WTC11 (cell line): ENCODE data around the gene RPL27. TPM values are rescaled to one million over a fixed set of nuclear protein-coding genes. Genes with fewer than 3 reads are reported as not detected.
"Not testable (repeated sequence)": the region's sequence is repeated elsewhere in the genome, so short reads cannot be mapped to it uniquely, and the experiment has no call there.

ENCODE experiments used
- ATAC-seq: fragments of 200-7000 bp; cut with Tn5 transposase; 2 replicates; pipeline ENCODE4 v1.10.0; 2021; ENCODE audit warnings: mild to moderate bottlenecking, moderate library complexity
- CTCF ChIA-PET: fragments of 300-600 bp; sonication (Branson Sonifier 250); formaldehyde crosslinking; loops from one replicate; lab custom pipeline; 2021; ENCODE audit warnings: antibody characterized with exemption; lab: Charles Lee
- POLR2A ChIA-PET: fragments of 350-600 bp; sonication (Branson Sonifier 250); formaldehyde crosslinking; loops from one replicate; lab custom pipeline; 2021; ENCODE audit warnings: antibody characterized with exemption; lab: Charles Lee
- DNase-seq: peaks from one replicate; pipeline ENCODE4 v3.0.0; 2021; ENCODE audit warnings: low spot score
- H3K27ac Mint-ChIP-seq: 2 replicates; pipeline ENCODE4 v1.8.0; 2021; ENCODE audit warnings: mixed read lengths
- H3K27me3 Mint-ChIP-seq: 2 replicates; pipeline ENCODE4 v1.8.0; 2021; ENCODE audit warnings: low read depth, mild to moderate bottlenecking, moderate library complexity, mixed read lengths
- H3K36me3 Mint-ChIP-seq: 2 replicates; pipeline ENCODE4 v1.8.0; 2021; ENCODE audit warnings: mixed read lengths
- H3K4me1 Mint-ChIP-seq: 2 replicates; pipeline ENCODE4 v1.8.0; 2022; ENCODE audit warnings: mixed read lengths
- H3K4me3 Mint-ChIP-seq: 2 replicates; pipeline ENCODE4 v1.8.0; 2021; ENCODE audit warnings: mild to moderate bottlenecking, moderate library complexity, mixed read lengths
- H3K9me3 Mint-ChIP-seq: 2 replicates; pipeline ENCODE4 v1.8.0; 2021; ENCODE audit warnings: mixed read lengths
- ATF3 ChIP-seq: sonication (generic); formaldehyde crosslinking; conservative IDR thresholded peaks from 2 replicates; pipeline ENCODE4 v1.8.1; 2022; ENCODE audit warnings: mild to moderate bottlenecking, missing genetic modification reagents
- E2F1 ChIP-seq: sonication (generic); formaldehyde crosslinking; IDR thresholded peaks from 2 replicates; pipeline ENCODE4 v1.8.0; 2022; ENCODE audit warnings: mild to moderate bottlenecking, missing genetic modification reagents
- FOXK1 ChIP-seq: sonication (generic); formaldehyde crosslinking; IDR thresholded peaks from 2 replicates; pipeline ENCODE4 v1.8.0; 2022; ENCODE audit warnings: mild to moderate bottlenecking, moderate library complexity, missing genetic modification reagents
- FOXP1 ChIP-seq: sonication (generic); formaldehyde crosslinking; IDR thresholded peaks from 2 replicates; pipeline ENCODE4 v1.8.0; 2022; ENCODE audit warnings: missing genetic modification reagents, mild to moderate bottlenecking, moderate library complexity, borderline replicate concordance
- GABPB1 ChIP-seq: sonication (generic); formaldehyde crosslinking; IDR thresholded peaks from 2 replicates; pipeline ENCODE4 v1.8.1; 2023; ENCODE audit warnings: mild to moderate bottlenecking, missing genetic modification reagents
- IRF1 ChIP-seq: sonication (generic); formaldehyde crosslinking; IDR thresholded peaks from 2 replicates; pipeline ENCODE4 v1.8.0; 2023; ENCODE audit warnings: missing genetic modification reagents
- IRF2 ChIP-seq: sonication (generic); formaldehyde crosslinking; IDR thresholded peaks from 2 replicates; pipeline ENCODE4 v1.8.0; 2022; ENCODE audit warnings: low read depth, missing genetic modification reagents, borderline replicate concordance
- MXD4 ChIP-seq: fragments of 250-450 bp; sonication (Bioruptor Pico); IDR thresholded peaks from 2 replicates; pipeline ENCODE4 v1.8.0; 2021; ENCODE audit warnings: mild to moderate bottlenecking, moderate library complexity, borderline replicate concordance
- NFATC4 ChIP-seq: fragments of 250-450 bp; sonication (Bioruptor Pico); IDR thresholded peaks from 2 replicates; pipeline ENCODE4 v1.9.0; 2021; ENCODE audit warnings: mild to moderate bottlenecking
- PREB ChIP-seq: sonication (generic); formaldehyde crosslinking; IDR thresholded peaks from 2 replicates; pipeline ENCODE4 v1.8.1; 2022; ENCODE audit warnings: mild to moderate bottlenecking, missing genetic modification reagents, moderate library complexity, borderline replicate concordance
- TEAD4 ChIP-seq: sonication (generic); formaldehyde crosslinking; IDR thresholded peaks from 2 replicates; pipeline ENCODE4 v1.8.0; 2022; ENCODE audit warnings: mild to moderate bottlenecking, missing genetic modification reagents
- ZBTB43 ChIP-seq: sonication (generic); formaldehyde crosslinking; IDR thresholded peaks from 2 replicates; pipeline ENCODE4 v1.8.1; 2023; ENCODE audit warnings: mild to moderate bottlenecking, missing genetic modification reagents
- ZMAT4 ChIP-seq: fragments of 250-450 bp; sonication (Bioruptor Pico); IDR thresholded peaks from 2 replicates; pipeline ENCODE4 v1.9.0; 2021; ENCODE audit warnings: mild to moderate bottlenecking
- ZNF232 ChIP-seq: sonication (generic); formaldehyde crosslinking; IDR thresholded peaks from 2 replicates; pipeline ENCODE4 v1.8.0; 2022; ENCODE audit warnings: mild to moderate bottlenecking, missing genetic modification reagents
- ZNF512 ChIP-seq: sonication (generic); formaldehyde crosslinking; IDR thresholded peaks from 2 replicates; pipeline ENCODE4 v1.8.1; 2022; ENCODE audit warnings: missing genetic modification reagents, borderline replicate concordance
- total RNA-seq: library from RNA; stranded (reverse); gene quantifications from 3 replicates; pipeline ENCODE4 v1.2.3, GENCODE V29; 2021

Gene RPL27
- total RNA-seq, 1 experiment from 2014 or later: 1,391 TPM

GRCh38 chr17:42991471-42991870, 6.7 kb upstream of the RPL27 start:
- no peak overlapping the region for H3K4me3 Mint-ChIP-seq

GRCh38 chr17:42992872-42993271, 5.3 kb upstream of the RPL27 start:
- ChIA-PET CTCF (interaction anchor here (0.6 kb wide), 1 partner anchor 82 kb away, joined by 3 read pairs; no protein-coding TSS in a partner anchor), POLR2A (no interaction called here)
- no peak for ATAC-seq
- Mint-ChIP-seq H3K27ac (no peak overlapping the region), H3K27me3 (no peaks in the 10 kb centered on the region), H3K9me3 (no peaks in the 10 kb centered on the region)
- DNase-seq: no peak
- no peak for TF ChIP-seq FOXP1
- TF ChIP-seq MXD4 (CRISPR knock-in tag): no peak
- no peak for TF ChIP-seq ATF3 (CRISPR knock-in tag)
- TF ChIP-seq ZNF512 (CRISPR knock-in tag): no peak
- no peak for TF ChIP-seq GABPB1 (CRISPR knock-in tag)
- no peak for TF ChIP-seq FOXK1 (CRISPR knock-in tag)
- no peak for TF ChIP-seq ZNF232 (CRISPR knock-in tag)
- TF ChIP-seq, all 79 proteins: peak for 0
- Mint-ChIP-seq H3K4me1 (peaks cover 10% of the 10 kb centered on the region), H3K4me3 (no peak overlapping the region), H3K36me3 (peaks cover 52% of the 10 kb centered on the region)

More at GRCh38 chr17:42991471-42991870, 6.7 kb upstream of the RPL27 start:
- no peak overlapping the region for H3K27ac Mint-ChIP-seq
- POLR2A ChIA-PET: interaction anchor here (0.6 kb wide), 1 partner anchor 431 kb away, joined by 3 read pairs; no protein-coding TSS in a partner anchor
- no peaks in the 10 kb centered on the region for H3K4me1 Mint-ChIP-seq
- no peak for TF ChIP-seq ZMAT4 (CRISPR knock-in tag)
- TF ChIP-seq IRF1 (CRISPR knock-in tag): no peak
- TF ChIP-seq E2F1 (CRISPR knock-in tag): no peak
- no peak for TF ChIP-seq PREB (CRISPR knock-in tag)
- TF ChIP-seq ZBTB43 (CRISPR knock-in tag): no peak
- no peak for TF ChIP-seq NFATC4 (CRISPR knock-in tag)
- TF ChIP-seq TEAD4 (CRISPR knock-in tag): no peak
- TF ChIP-seq MXD4 (CRISPR knock-in tag): no peak
- TF ChIP-seq ZNF232 (CRISPR knock-in tag): no peak
- TF ChIP-seq IRF2 (CRISPR knock-in tag): no peak
- no peaks in the 10 kb centered on the region for H3K27me3 Mint-ChIP-seq
- DNase-seq: no peak
- CTCF ChIA-PET: no interaction called here
- no peak for ATAC-seq
- peaks cover 55% of the 10 kb centered on the region for H3K36me3 Mint-ChIP-seq
- no peaks in the 10 kb centered on the region for H3K9me3 Mint-ChIP-seq

GRCh38 chr17:42993913-42994312, 4.3 kb upstream of the RPL27 start:
- H3K9me3 Mint-ChIP-seq, H3K27me3 Mint-ChIP-seq, ATAC-seq, DNase-seq, H3K27ac Mint-ChIP-seq, CTCF ChIA-PET, H3K4me3 Mint-ChIP-seq, POLR2A ChIA-PET: not testable (repeated sequence)
- Mint-ChIP-seq H3K36me3 (peaks cover 48% of the 10 kb centered on the region), H3K4me1 (peaks cover 14% of the 10 kb centered on the region)
